HG03095 (cell line): ENCODE results near the gene OR2AJ1.
A peak's percentile ranks its signal among the peaks of the same experiment; 100 is the strongest.

ENCODE experiments used
- ATAC-seq: cut with Tn5 transposase; IDR thresholded peaks from one replicate; pipeline ENCODE4 v1.9.1; 2021; ENCODE audit warnings: moderate library complexity; ENCODE audit not compliant: unreplicated experiment

Gene OR2AJ1

DNA sequence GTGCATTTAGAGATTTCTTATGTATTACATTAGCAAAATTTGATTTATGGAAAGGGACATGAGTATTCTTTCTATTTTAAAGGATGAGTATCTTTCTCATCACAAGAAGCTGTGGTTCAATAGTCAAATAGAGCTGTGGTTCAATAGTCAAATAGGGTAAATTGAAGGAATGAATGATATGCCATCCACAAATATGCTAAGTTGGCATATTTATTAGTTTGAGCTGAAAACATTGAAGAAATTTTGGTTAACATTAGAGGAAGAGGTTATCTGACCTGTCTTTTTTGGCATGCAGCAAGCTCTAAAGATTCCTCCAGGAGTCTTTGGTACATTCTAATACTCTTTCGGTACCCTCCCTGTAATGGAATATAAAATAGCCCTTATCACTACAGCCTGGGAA lies 28.7 kb downstream of the OR2AJ1 start:
- ATAC-seq = no peak

GRCh38 chr1:247961791-247962190 lies 37.1 kb downstream of the OR2AJ1 start:
- no peak for ATAC-seq

DNA sequence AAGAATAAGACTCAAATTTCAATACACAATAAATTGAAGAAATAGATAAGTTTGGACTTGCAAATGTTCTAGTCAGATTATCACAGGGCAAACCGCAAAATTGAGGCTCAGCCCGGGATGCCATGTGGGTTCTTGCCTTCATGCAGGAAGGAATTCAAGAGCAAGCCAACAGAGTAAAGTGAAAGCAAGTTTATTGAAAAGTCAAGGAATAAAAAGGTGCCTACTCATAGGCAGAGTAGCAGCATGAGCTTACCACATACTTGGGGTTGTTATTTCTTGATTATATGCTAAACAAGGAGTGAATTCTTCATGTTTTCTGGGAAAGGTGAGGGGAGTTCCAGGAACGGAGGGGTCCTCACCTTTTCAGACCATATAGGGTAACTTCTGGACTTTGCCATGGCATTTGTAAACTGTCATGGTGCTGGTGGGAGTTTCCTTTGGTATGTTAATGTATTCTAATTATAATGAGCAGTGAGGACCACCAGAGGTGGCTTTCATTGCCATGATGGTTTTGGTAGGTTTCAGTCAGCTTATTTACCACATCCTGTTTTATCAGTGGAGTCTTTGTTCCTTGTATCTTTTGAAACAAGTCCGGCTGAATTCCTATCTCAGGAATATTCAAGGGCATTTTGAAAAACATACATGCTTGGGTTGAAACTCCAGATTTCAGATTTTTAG lies 38.4 kb downstream of the OR2AJ1 start:
- ATAC-seq = no peak

DNA sequence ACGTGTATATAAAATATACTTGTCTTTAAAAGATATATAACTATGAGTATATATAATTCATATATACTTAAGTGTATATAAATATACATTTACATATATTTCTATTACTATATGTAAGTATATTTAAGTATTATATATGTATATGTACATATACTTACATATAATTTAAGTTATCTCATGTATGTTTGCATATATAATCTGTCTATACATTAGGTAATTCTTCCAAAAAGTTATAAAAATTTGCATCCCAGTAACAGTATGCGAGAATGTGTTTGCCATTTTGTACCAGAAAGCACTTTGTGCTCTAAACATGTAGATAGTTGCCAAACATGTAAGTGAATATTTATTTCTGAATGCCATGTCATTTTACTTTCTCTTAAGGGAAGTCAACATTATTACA lies 40.2 kb downstream of the OR2AJ1 start, which contains the start of gene OR2AK2:
Gene OR2AK2, plus strand, starts transcription at position 301 of the 400 bp plus-strand sequence. CDS start 144 bp downstream, outside the sequence.
- no peak for ATAC-seq

- ATAC-seq = peak; percentile 78
These were observed 42.0 kb downstream of the OR2AJ1 start for GRCh38 chr1:247966532-247967204.
